H9 (cell line): ENCODE measurements around the gene CAPN5. TPM values are rescaled to one million over a fixed set of nuclear protein-coding genes. Genes with fewer than 3 reads are reported as not detected.

Experiments
- DNase-seq: peaks from one replicate; pipeline ENCODE4 v3.0.0-alpha.2; 2017
- H2AFZ ChIP-seq: one replicate; pipeline ENCODE4 v1.6.1; 2013; ENCODE audit warnings: mild to moderate bottlenecking, low read length, control low read depth, moderate library complexity
- H2AK5ac ChIP-seq: 2 replicates; pipeline ENCODE4 v1.6.1; 2013; ENCODE audit warnings: low read length, control low read depth, mixed read lengths; ENCODE audit not compliant: insufficient read length
- H2BK120ac ChIP-seq: one replicate; pipeline ENCODE4 v1.6.1; 2013; ENCODE audit warnings: low read depth, mild to moderate bottlenecking, low read length, control low read depth, inconsistent platforms; ENCODE audit not compliant: poor library complexity, severe bottlenecking
- H2BK12ac ChIP-seq: 2 replicates; pipeline ENCODE4 v1.6.1; 2013; ENCODE audit warnings: low read length, control low read depth, mixed read lengths, low read depth; ENCODE audit not compliant: insufficient read length
- H2BK15ac ChIP-seq: 2 replicates; pipeline ENCODE4 v1.6.1; 2013; ENCODE audit warnings: low read depth, low read length, control low read depth
- H2BK20ac ChIP-seq: one replicate; pipeline ENCODE4 v1.6.1; 2013; ENCODE audit warnings: low read depth, mild to moderate bottlenecking, low read length, control low read depth, inconsistent platforms; ENCODE audit not compliant: poor library complexity, severe bottlenecking
- H2BK5ac ChIP-seq: 2 replicates; pipeline ENCODE4 v1.6.1; 2013; ENCODE audit warnings: low read length, control low read depth, mixed read lengths; ENCODE audit not compliant: insufficient read length
- H3K14ac ChIP-seq: 2 replicates; pipeline ENCODE4 v1.6.1; 2013; ENCODE audit warnings: low read length, control low read depth; ENCODE audit not compliant: insufficient read depth
- H3K18ac ChIP-seq: 2 replicates; pipeline ENCODE4 v1.6.1; 2013; ENCODE audit warnings: low read depth, mild to moderate bottlenecking, mixed read lengths, low read length, control low read depth; ENCODE audit not compliant: insufficient read length
- H3K23ac ChIP-seq: 2 replicates; pipeline ENCODE4 v1.6.1; 2013; ENCODE audit warnings: low read length, control low read depth, mixed read lengths, low read depth; ENCODE audit not compliant: insufficient read length
- H3K23me2 ChIP-seq: 2 replicates; pipeline ENCODE4 v1.6.1; 2013; ENCODE audit warnings: low read depth, mild to moderate bottlenecking, mixed read lengths, low read length, control low read depth; ENCODE audit not compliant: insufficient read length, poor library complexity, severe bottlenecking
- H3K27ac ChIP-seq: 2 replicates; pipeline ENCODE4 v1.5.1; 2013; ENCODE audit warnings: low read length, control low read depth, mixed read lengths, low read depth; ENCODE audit not compliant: insufficient read length
- H3K27me3 ChIP-seq: 2 replicates; pipeline ENCODE4 v1.6.1; 2013; ENCODE audit warnings: low read length, control low read depth, inconsistent platforms; ENCODE audit not compliant: insufficient read depth
- H3K4ac ChIP-seq: 2 replicates; pipeline ENCODE4 v1.6.1; 2013; ENCODE audit warnings: low read depth, mild to moderate bottlenecking, control low read depth, inconsistent platforms, low read length, moderate library complexity
- H3K4me1 ChIP-seq: 2 replicates; pipeline ENCODE4 v1.6.1; 2013; ENCODE audit warnings: low read length, control low read depth, inconsistent platforms; ENCODE audit not compliant: insufficient read depth
- H3K4me2 ChIP-seq: 2 replicates; pipeline ENCODE4 v1.6.1; 2013; ENCODE audit warnings: low read length, control low read depth, mixed read lengths; ENCODE audit not compliant: insufficient read length, insufficient read depth
- H3K56ac ChIP-seq: 2 replicates; pipeline ENCODE4 v1.6.1; 2013; ENCODE audit warnings: low read depth, mild to moderate bottlenecking, mixed read lengths, low read length, control low read depth; ENCODE audit not compliant: insufficient read length
- H3K79me1 ChIP-seq: 2 replicates; pipeline ENCODE4 v1.6.1; 2013; ENCODE audit warnings: low read depth, mild to moderate bottlenecking, moderate library complexity, low read length, control low read depth, inconsistent platforms; ENCODE audit not compliant: insufficient read depth, poor library complexity, severe bottlenecking
- H3K79me2 ChIP-seq: 2 replicates; pipeline ENCODE4 v1.6.1; 2013; ENCODE audit warnings: low read length, control low read depth, inconsistent platforms; ENCODE audit not compliant: insufficient read depth
- H3K9ac ChIP-seq: 2 replicates; pipeline ENCODE4 v1.6.1; 2013; ENCODE audit warnings: low read length, control low read depth, mixed read lengths; ENCODE audit not compliant: insufficient read length; ENCODE audit errors: extremely low read depth
- H3K9me3 ChIP-seq: one replicate; pipeline ENCODE4 v1.6.1; 2013; ENCODE audit warnings: low read depth, low read length, inconsistent platforms; ENCODE audit not compliant: control insufficient read depth
- H3T11ph ChIP-seq: one replicate; pipeline ENCODE4 v1.6.1; 2013; ENCODE audit warnings: mild to moderate bottlenecking, low read length, control low read depth, inconsistent platforms
- H4K20me1 ChIP-seq: one replicate; pipeline ENCODE4 v1.6.1; 2013; ENCODE audit not compliant: control insufficient read depth, insufficient read length, insufficient read depth
- H4K5ac ChIP-seq: 2 replicates; pipeline ENCODE4 v1.6.1; 2013; ENCODE audit warnings: low read depth, mild to moderate bottlenecking, mixed read lengths, low read length, control low read depth; ENCODE audit not compliant: insufficient read length
- H4K8ac ChIP-seq: replicated peaks from 2 replicates; pipeline ENCODE4 v1.6.1; 2013; ENCODE audit warnings: low read length, control low read depth, mixed read lengths, low read depth; ENCODE audit not compliant: insufficient read length
- H4K91ac ChIP-seq: 2 replicates; pipeline ENCODE4 v1.6.1; 2013; ENCODE audit warnings: low read depth, mild to moderate bottlenecking, moderate library complexity, mixed read lengths, low read length, control low read depth; ENCODE audit not compliant: insufficient read length
- H3K27ac Mint-ChIP-seq, 3 experiments: 2 replicates in 2 of 3; 3 replicates in 1 of 3; pipeline ENCODE4 v1.8.0; 2020 to 2021; ENCODE audit warnings: mixed read lengths in 3 of 3, mild to moderate bottlenecking in 1 of 3, moderate library complexity in 1 of 3
- H3K27me3 Mint-ChIP-seq: 2 replicates; pipeline ENCODE4 v1.8.0; 2021; ENCODE audit warnings: low read depth, mild to moderate bottlenecking, moderate library complexity, mixed read lengths
- H3K36me3 Mint-ChIP-seq, 3 experiments: 2 replicates in 2 of 3; 3 replicates in 1 of 3; pipeline ENCODE4 v1.8.0; 2020 to 2021; ENCODE audit warnings: low read depth in 3 of 3, mixed read lengths in 3 of 3; ENCODE audit not compliant: insufficient read depth in 1 of 3
- H3K4me1 Mint-ChIP-seq, 2 experiments: 2 replicates each; pipeline ENCODE4 v1.8.0; 2020; ENCODE audit warnings: mixed read lengths in 2 of 2
- H3K4me3 Mint-ChIP-seq, 2 experiments: 2 replicates in 1 of 2; 3 replicates in 1 of 2; pipeline ENCODE4 v1.8.0; 2020 to 2021; ENCODE audit warnings: mild to moderate bottlenecking in 2 of 2, mixed read lengths in 2 of 2, moderate library complexity in 1 of 2
- H3K9me3 Mint-ChIP-seq, 2 experiments: 2 replicates in 1 of 2; 3 replicates in 1 of 2; pipeline ENCODE4 v1.8.0; 2020; ENCODE audit warnings: mild to moderate bottlenecking in 2 of 2, mixed read lengths in 2 of 2, moderate library complexity in 1 of 2
- CTCF ChIP-seq: fragments of 200-600 bp; sonication (generic); conservative IDR thresholded peaks from 3 replicates; pipeline ENCODE4 v1.8.0; 2021; ENCODE audit warnings: antibody characterized with exemption, mild to moderate bottlenecking
- WGBS: extraction: QIAGEN DNeasy Blood & Tissue Kit; methylation state at CpG from one replicate; pipeline ENCODE4 v1.1.7; 2013; ENCODE audit warnings: missing lambda C conversion rate, low lambda C conversion rate, mixed read lengths; ENCODE audit not compliant: insufficient read length; ENCODE audit errors: extremely low coverage; 5-methylcytosine and 5-hydroxymethylcytosine counted together
- total RNA-seq: library from RNA; stranded (reverse); gene quantifications from 2 replicates; pipeline ENCODE4 v1.2.1, GENCODE V29; 2021

The CAPN5 gene
- total RNA-seq, 1 experiment from 2014 or later: 16.7 TPM

DNA sequence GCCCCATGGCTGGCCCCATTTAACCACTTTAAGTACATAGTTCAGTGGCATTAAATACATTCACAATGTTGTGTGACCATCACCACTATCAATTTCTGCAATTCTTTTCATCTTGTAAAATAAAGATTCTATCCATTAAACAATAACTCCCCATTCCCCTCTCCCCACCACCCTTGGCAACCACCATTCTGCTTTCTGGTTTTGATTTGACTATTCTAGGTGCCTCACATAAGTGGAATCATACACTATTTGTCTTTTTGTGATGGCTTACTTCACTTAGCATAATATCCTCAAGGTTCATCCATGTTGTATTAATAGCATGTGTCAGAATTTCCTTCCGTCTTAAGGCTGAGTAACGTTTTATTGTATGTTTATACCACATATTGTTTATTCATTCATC is 68.3 kb downstream of the CAPN5 start:
- Histone ChIP-seq H3K18ac (no peak overlapping the region), H3K9me3 (no peaks in the 10 kb centered on the region), H2BK120ac (no peak overlapping the region), H2BK20ac (no peak overlapping the region), H3K79me1 (no peaks in the 10 kb centered on the region), H3K27me3 (no peaks in the 10 kb centered on the region), H3K56ac (no peak overlapping the region), H3K23ac (no peak overlapping the region), H3K79me2 (no peaks in the 10 kb centered on the region), H3K9ac (no peak overlapping the region), H2AK5ac (no peak overlapping the region), H4K91ac (no peak overlapping the region), H3K4me2 (no peak overlapping the region), H3K4me1 (no peaks in the 10 kb centered on the region), H3T11ph (no peak overlapping the region), H3K23me2 (no peaks in the 10 kb centered on the region), H3K4ac (no peak overlapping the region), H2BK5ac (no peak overlapping the region), H2AFZ (no peak overlapping the region), H2BK12ac (no peak overlapping the region), H4K8ac (no peak overlapping the region), H2BK15ac (no peak overlapping the region), H3K14ac (no peak overlapping the region), H4K20me1 (peaks cover 2% of the 10 kb centered on the region), H4K5ac (no peak overlapping the region), H3K27ac (no peak overlapping the region)
- Mint-ChIP-seq H3K36me3 (no peaks in the 10 kb centered on the region), H3K9me3 (no peaks in the 10 kb centered on the region), H3K27me3 (no peaks in the 10 kb centered on the region), H3K27ac (no peak overlapping the region), H3K4me1 (peaks cover 5 to 8% of the 10 kb centered on the region in 2 experiments), H3K4me3 (no peak overlapping the region)
- no peak for TF ChIP-seq CTCF
- DNase-seq: no peak
- WGBS: no CpG with 5 or more reads among the region's 2 CpGs
